HEK293T (cell line): ENCODE data around the gene OR9A2.

ENCODE experiments used
- CTCF ChIA-PET: fragments of 350-600 bp; formaldehyde crosslinking; extraction: SDS; loops from one replicate; lab custom pipeline; 2021; ENCODE audit warnings: antibody characterized with exemption, inconsistent platforms; lab: Yijun Ruan, JAX
- POLR2A ChIA-PET: fragments of 350-600 bp; formaldehyde crosslinking; extraction: SDS; loops from one replicate; lab custom pipeline; 2020; ENCODE audit warnings: antibody characterized with exemption, inconsistent platforms; lab: Yijun Ruan, JAX
- DNase-seq: peaks from one replicate; pipeline ENCODE4 v3.0.0; 2012; ENCODE audit warnings: mixed read lengths; ENCODE audit errors: extremely low spot score
- ARNT ChIP-seq: fragments of 450-650 bp; IDR thresholded peaks from 2 replicates; pipeline ENCODE4 v1.6.1; 2017; ENCODE audit warnings: mild to moderate bottlenecking
- BHLHE40 ChIP-seq: fragments of 450-650 bp; IDR thresholded peaks from 2 replicates; pipeline ENCODE4 v1.6.1; 2016; ENCODE audit warnings: mild to moderate bottlenecking, moderate library complexity, borderline replicate concordance
- CTBP1 ChIP-seq: fragments of 450-650 bp; IDR thresholded peaks from 2 replicates; pipeline ENCODE4 v1.6.1; 2016; ENCODE audit warnings: borderline replicate concordance
- ELF4 ChIP-seq: fragments of 450-650 bp; IDR thresholded peaks from 2 replicates; pipeline ENCODE4 v1.6.1; 2017; ENCODE audit warnings: antibody characterized with exemption
- FOXA1 ChIP-seq: fragments of 450-650 bp; IDR thresholded peaks from 2 replicates; pipeline ENCODE4 v1.6.1; 2016; ENCODE audit warnings: mild to moderate bottlenecking
- FOXK2 ChIP-seq: fragments of 450-650 bp; IDR thresholded peaks from 2 replicates; pipeline ENCODE4 v1.6.1; 2016; ENCODE audit warnings: mild to moderate bottlenecking
- FOXM1 ChIP-seq: fragments of 450-650 bp; IDR thresholded peaks from 2 replicates; pipeline ENCODE4 v1.6.1; 2017; ENCODE audit warnings: mild to moderate bottlenecking, borderline replicate concordance
- HDGF ChIP-seq: fragments of 450-650 bp; IDR thresholded peaks from 2 replicates; pipeline ENCODE4 v1.6.1; 2017; ENCODE audit warnings: antibody characterized with exemption, borderline replicate concordance
- L3MBTL2 ChIP-seq: fragments of 450-650 bp; conservative IDR thresholded peaks from 2 replicates; pipeline ENCODE4 v1.6.1; 2016; ENCODE audit warnings: mild to moderate bottlenecking
- LEF1 ChIP-seq: fragments of 450-650 bp; IDR thresholded peaks from 2 replicates; pipeline ENCODE4 v1.6.1; 2017; ENCODE audit warnings: mild to moderate bottlenecking, borderline replicate concordance
- NFRKB ChIP-seq: fragments of 450-650 bp; IDR thresholded peaks from 2 replicates; pipeline ENCODE4 v1.6.1; 2016; ENCODE audit warnings: mild to moderate bottlenecking, moderate library complexity
- PKNOX1 ChIP-seq: fragments of 450-650 bp; IDR thresholded peaks from 2 replicates; pipeline ENCODE4 v1.6.1; 2016
- SP1 ChIP-seq: fragments of 450-650 bp; IDR thresholded peaks from 2 replicates; pipeline ENCODE4 v1.6.1; 2017
- SUZ12 ChIP-seq: fragments of 450-650 bp; IDR thresholded peaks from 2 replicates; pipeline ENCODE4 v1.6.1; 2016; ENCODE audit warnings: mild to moderate bottlenecking
- TARDBP ChIP-seq: fragments of 450-650 bp; IDR thresholded peaks from 2 replicates; pipeline ENCODE4 v1.6.1; 2016
- ZNF384 ChIP-seq: fragments of 450-650 bp; IDR thresholded peaks from 2 replicates; pipeline ENCODE4 v1.6.1; 2016

Gene OR9A2, protein sequence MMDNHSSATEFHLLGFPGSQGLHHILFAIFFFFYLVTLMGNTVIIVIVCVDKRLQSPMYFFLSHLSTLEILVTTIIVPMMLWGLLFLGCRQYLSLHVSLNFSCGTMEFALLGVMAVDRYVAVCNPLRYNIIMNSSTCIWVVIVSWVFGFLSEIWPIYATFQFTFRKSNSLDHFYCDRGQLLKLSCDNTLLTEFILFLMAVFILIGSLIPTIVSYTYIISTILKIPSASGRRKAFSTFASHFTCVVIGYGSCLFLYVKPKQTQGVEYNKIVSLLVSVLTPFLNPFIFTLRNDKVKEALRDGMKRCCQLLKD

GRCh38 chr7:143027032-143027431 is at the start of gene OR9A2:
Gene OR9A2, minus strand, starts transcription at chr7:143027132. Its CDS starts 0 bp downstream, at chr7:143027132.
- CTCF ChIA-PET = no interaction called here
- no peak for DNase-seq
- POLR2A ChIA-PET = no interaction called here
- TF ChIP-seq LEF1 (no peak), PKNOX1 (no peak)

DNA sequence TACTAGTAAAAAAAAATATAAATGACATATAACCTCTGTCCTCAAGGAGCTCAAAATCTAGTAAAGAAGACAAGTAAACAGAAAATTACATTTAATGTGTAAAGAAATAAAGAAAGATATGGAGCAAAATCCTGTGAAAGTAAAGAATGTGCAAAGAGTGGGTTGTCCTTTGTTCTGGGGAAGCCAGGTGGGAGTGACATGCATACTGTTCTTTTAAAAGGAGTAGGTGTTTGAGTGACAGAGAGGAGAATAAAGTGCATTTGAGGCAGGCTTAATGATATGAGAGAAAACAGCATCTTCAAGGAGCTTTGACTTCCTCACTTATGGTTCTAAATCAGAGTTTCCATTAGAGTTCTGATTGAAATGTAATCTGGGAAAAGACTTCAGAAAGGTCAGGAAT is 47.2 kb upstream of the OR9A2 start:
- CTCF ChIA-PET = no interaction called here

GRCh38 chr7:143073556-143073955 is 46.6 kb upstream of the OR9A2 start:
- no peak for TF ChIP-seq HDGF
- no peak for TF ChIP-seq L3MBTL2
- no peak for TF ChIP-seq ZNF384
- no peak for TF ChIP-seq SP1
- TF ChIP-seq BHLHE40 = no peak
- TF ChIP-seq FOXM1 = no peak
- no peak for TF ChIP-seq ARNT
- TF ChIP-seq CTBP1 = no peak
- no peak for TF ChIP-seq ELF4
- no peak for TF ChIP-seq FOXK2
- no peak for TF ChIP-seq LEF1
- TF ChIP-seq PKNOX1 = no peak
- no peak for TF ChIP-seq FOXA1
- no peak for TF ChIP-seq SUZ12
- DNase-seq = no peak
- POLR2A ChIA-PET = no interaction called here
- CTCF ChIA-PET = no interaction called here

More for the DNA sequence above, 47.2 kb upstream of the OR9A2 start:
- POLR2A ChIA-PET = no interaction called here
- no peak for TF ChIP-seq BHLHE40
- no peak for TF ChIP-seq ZNF384
- no peak for TF ChIP-seq FOXA1
- TF ChIP-seq TARDBP = no peak
- TF ChIP-seq LEF1 = no peak
- TF ChIP-seq SUZ12 = no peak
- no peak for TF ChIP-seq ARNT
- TF ChIP-seq NFRKB = no peak
- no peak for TF ChIP-seq FOXK2
- no peak for TF ChIP-seq HDGF
- TF ChIP-seq ELF4 = no peak
- TF ChIP-seq PKNOX1 = no peak
- TF ChIP-seq FOXM1 = no peak
- TF ChIP-seq L3MBTL2 = no peak
- no peak for TF ChIP-seq CTBP1
- TF ChIP-seq SP1 = no peak
- no peak for DNase-seq

GRCh38 chr7:143069912-143070500 is 43.1 kb upstream of the OR9A2 start:
- ChIA-PET CTCF (no interaction called here), POLR2A (no interaction called here)
- TF ChIP-seq L3MBTL2 (no peak), FOXM1 (no peak)
- DNase-seq = no peak

DNA sequence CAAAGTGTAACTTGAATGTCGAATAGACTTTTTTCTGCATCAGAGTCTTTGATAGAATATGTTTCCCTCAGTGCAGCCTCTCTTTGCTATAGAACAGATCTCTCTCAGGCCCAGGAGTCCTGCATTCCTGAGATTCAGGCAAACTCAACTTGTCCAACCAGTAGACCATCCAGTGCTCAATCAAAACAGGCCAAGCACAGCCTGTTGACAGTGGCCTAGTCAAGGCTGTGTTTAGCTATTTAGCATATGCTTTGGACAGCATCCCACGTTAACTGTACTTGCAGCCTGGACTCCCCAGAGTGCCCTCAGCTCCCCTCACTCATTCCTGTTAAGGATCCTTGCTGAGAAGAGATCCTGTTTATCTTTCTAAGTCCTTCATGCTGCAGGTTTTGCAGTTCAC is 41.5 kb upstream of the OR9A2 start:
- ChIA-PET CTCF (interaction anchor here (0.6 kb wide), 1 partner anchor 31 kb away, joined by 3 read pairs; no protein-coding TSS in a partner anchor), POLR2A (no interaction called here)
- DNase-seq = no peak
- TF ChIP-seq FOXA1 (no peak), CTBP1 (no peak), NFRKB (no peak), FOXK2 (no peak), ZNF384 (no peak), ARNT (no peak), L3MBTL2 (no peak), FOXM1 (no peak), SUZ12 (no peak), SP1 (no peak), ELF4 (no peak), PKNOX1 (no peak), HDGF (no peak), LEF1 (no peak), TARDBP (no peak), BHLHE40 (no peak)

DNA sequence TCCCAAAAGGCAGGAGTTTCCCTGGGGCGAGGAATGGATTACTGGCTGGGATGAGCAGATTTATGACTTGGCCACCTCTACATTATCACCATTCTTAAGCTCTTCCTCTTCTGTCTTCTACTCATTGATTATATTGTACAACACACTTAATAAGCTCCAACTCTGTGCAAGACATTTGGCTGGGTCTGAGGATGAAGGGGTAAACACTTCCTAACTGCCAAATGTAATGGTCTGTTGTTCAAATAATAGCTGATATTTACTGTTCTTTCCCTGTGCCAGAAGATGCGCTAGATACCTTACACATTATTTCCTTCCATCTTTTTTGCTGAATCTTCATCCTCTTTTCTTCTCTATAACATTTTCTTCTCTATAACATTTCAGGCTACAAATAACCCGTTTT is 36.8 kb upstream of the OR9A2 start:
- no peak for TF ChIP-seq ZNF384
- TF ChIP-seq FOXA1 = no peak
- no peak for TF ChIP-seq NFRKB
- no peak for TF ChIP-seq L3MBTL2
- ChIA-PET CTCF (no interaction called here), POLR2A (no interaction called here)
- DNase-seq = no peak
